PC-9 (cell line): ENCODE data around the gene ANKS6.

Experiments
- EZH2 ChIP-seq: fragments of 200-600 bp; sonication (generic); IDR thresholded peaks from 2 replicates; pipeline ENCODE4 v1.8.0; 2017; ENCODE audit warnings: antibody characterized with exemption, low read depth
- TF ChIP-seq, protein P1 (sequence below): fragments of 200-600 bp; sonication (generic); conservative IDR thresholded peaks from 2 replicates; pipeline ENCODE4 v1.6.1; 2017; ENCODE audit warnings: mixed run types, antibody characterized with exemption, mild to moderate bottlenecking, moderate library complexity

DNA sequence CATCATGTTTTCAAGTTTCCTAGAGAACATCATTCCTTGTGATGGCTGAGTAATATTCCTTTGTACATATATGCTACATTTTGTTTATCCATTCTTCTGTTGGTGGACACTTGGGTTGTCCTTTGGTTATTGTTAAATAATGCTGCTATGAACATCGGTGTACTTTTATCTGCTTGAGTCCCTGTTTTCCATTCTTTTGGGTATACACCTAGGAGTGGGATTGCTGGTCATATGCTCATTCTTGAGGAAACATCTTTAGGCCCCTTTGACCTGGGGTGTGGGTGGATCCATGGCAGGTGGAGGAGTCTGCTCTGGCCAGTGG lies 36.4 kb upstream of the ANKS6 start:
- TF ChIP-seq, protein P1, sequence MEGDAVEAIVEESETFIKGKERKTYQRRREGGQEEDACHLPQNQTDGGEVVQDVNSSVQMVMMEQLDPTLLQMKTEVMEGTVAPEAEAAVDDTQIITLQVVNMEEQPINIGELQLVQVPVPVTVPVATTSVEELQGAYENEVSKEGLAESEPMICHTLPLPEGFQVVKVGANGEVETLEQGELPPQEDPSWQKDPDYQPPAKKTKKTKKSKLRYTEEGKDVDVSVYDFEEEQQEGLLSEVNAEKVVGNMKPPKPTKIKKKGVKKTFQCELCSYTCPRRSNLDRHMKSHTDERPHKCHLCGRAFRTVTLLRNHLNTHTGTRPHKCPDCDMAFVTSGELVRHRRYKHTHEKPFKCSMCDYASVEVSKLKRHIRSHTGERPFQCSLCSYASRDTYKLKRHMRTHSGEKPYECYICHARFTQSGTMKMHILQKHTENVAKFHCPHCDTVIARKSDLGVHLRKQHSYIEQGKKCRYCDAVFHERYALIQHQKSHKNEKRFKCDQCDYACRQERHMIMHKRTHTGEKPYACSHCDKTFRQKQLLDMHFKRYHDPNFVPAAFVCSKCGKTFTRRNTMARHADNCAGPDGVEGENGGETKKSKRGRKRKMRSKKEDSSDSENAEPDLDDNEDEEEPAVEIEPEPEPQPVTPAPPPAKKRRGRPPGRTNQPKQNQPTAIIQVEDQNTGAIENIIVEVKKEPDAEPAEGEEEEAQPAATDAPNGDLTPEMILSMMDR, result no peak
- no peak for TF ChIP-seq EZH2
